Suppressor macrophage treated with lipopolysaccharide for 1 hour (primary cell): ENCODE results near the gene GRAMD2A.

Source experiments
- DNase-seq, 3 donors: peaks; one replicate each; pipeline ENCODE4 v3.0.0-alpha.2; 2020 to 2022

GRAMD2A gene

GRCh38 chr15:72182673-72183072 is 14.9 kb downstream of the GRAMD2A start:
- no peak for DNase-seq

DNA sequence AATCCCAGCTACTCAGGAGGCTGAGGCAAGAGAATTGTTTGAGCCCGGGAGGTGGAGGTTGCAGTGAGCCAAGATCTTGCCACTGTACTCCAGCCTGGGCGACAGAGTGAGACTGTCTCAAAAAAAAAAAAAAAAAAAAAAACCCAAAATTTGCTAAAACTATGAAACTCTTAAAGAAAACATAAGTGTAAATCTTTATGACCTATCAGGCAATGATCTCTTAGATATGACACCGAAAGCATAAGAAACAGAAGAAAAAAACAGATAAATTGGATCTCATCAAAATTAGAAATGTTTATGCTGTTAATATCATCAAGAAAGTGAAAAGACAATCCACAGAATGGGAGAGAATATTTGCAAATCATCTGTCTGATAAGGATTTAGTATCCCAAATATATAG is 15.3 kb downstream of the GRAMD2A start:
- no peak for DNase-seq

DNA sequence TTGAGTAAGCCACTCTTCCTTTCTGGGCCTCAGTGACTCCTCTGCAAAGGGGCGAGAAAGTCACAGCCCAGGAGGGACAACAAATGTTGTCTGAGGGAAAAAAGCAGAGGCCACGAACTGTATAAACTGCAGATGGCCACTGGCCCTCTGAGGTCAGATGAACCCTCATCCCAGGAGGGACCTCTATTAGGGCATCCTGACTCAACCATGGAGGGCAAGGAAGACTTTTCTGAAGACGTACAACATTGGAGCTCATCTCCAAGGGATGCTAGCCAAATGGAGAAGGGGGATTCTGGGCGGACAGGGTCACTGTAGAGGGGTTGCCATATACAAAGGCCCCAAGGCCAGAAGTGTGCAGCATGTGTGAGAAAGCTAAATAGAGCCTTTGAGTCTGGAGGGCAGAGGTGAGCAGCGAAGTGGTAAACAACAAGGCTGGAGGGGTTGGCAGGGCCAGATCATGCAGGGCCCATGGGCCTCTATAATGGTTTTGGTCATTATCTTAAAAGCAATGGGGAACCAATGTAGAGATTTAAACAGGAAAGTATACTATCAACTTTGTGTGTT is 16.7 kb downstream of the GRAMD2A start:
- no peak for DNase-seq

DNA sequence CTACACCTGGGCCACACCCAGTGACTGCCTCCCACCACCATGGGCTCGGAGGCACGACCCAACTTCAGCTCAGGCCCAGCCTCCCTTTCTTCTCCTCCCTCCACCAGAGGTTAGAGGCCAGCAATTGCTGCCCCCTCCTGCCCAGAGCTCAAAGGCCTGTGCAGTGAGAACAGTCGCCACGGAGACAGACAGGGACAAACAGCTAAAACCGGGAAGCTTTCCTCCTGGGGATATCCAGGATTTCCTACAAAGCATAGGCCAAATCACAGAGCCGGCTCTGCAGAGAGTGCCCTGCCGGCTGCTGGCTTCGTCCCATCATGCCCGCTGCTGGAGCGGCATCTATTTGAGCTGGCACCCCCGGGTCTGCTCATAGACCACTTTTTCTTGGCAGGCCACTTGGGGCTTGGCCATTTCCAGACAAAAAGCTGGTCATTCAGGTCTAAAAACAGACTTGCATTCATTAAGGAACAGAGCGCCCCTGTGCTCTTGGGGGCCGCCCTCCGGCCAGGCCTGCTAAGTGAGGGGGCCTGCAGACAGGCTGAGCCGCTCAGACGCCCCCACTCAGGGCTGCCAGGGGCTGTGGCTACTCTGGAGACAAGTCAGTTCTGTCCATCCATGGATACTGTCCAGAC is 17.5 kb downstream of the GRAMD2A start:
- DNase-seq = no peak

GRCh38 chr15:72178976-72179585 is 18.5 kb downstream of the GRAMD2A start:
- DNase-seq = no peak

DNA sequence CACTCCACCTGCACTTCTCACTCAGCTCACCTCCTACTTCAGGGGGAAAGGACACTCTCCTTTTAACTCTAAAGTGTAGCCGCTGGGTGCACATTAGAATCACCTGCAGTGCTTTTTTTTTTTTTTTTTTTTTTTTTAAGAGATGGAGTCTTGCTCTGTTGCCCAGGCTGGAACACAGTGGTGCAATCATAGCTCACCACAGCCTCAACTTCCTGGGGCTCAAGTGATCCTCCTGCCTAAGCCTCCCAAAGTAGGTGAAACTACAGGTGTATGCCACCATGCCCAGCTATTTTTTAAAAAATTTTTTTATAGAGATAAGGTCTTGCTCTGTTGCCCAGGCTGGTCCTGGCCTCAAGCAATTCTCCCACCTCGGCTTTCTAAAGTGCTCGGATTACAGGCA is 20.8 kb downstream of the GRAMD2A start:
- no peak for DNase-seq

DNA sequence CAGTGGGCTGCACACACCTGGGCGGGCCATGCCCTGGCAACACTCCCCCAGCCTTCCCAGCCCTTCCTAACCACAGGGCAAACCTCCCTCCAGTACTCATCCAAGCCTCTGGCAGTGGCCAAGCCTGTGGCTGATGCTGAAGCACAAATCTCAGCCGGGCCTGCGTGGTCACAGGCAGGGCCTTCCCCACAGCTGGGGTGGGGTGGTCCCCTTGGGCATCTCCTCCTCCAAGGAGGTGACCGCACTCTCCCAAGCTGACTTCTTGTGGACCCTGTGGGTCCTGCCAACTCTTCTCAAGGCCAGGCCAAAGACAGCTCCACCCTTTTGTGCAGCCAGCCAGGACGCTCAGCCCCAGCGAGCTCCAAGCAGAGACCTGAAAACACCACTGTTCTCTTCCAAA is 21.4 kb downstream of the GRAMD2A start:
- DNase-seq = no peak

- no peak for DNase-seq
Measured at GRCh38 chr15:72175186-72176044, 22.2 kb downstream of the GRAMD2A start.

- DNase-seq = no peak
Measured at GRCh38 chr15:72174551-72175165, 22.9 kb downstream of the GRAMD2A start.

GRCh38 chr15:72173864-72174550 is 23.6 kb downstream of the GRAMD2A start:
- DNase-seq = no peak

DNA sequence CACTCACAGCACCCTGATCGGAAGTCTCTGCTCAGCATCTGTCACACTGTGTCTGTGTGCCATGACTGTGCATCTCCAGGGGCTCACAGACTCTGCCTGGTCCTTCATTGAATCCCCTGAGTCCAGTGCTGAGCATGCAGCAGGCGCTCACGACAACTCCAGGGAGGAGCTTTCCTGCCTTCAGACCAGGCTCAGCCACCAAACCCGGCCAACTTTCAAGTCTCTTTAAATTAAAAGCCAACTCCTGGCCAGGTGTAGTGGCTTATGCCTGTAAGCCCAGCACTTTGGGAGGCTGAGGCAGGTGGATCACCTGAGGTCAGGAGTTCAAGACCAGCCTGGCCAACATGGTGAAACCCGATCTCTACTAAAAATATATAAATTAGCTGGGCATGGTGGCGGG is 24.2 kb downstream of the GRAMD2A start:
- DNase-seq = no peak

DNA sequence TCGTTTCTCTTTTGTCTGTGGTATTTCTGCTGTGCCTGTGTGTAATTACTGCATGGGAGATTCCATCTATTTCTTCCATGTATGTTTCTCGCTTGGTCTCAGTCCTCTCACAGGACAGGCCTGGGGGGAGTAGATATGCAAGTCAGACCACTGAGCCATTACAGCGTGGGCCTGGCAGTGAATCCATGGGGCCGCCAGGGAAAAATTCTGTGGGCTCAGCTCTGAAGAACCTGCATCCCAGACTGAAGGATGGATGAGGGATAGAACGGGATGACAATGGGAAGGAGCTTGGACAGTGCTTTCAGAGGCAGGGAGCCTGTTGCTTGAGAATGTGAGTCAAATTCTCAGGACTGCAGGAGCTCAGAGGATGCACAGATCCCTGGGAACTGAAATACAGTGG is 24.8 kb downstream of the GRAMD2A start:
- no peak for DNase-seq

DNA sequence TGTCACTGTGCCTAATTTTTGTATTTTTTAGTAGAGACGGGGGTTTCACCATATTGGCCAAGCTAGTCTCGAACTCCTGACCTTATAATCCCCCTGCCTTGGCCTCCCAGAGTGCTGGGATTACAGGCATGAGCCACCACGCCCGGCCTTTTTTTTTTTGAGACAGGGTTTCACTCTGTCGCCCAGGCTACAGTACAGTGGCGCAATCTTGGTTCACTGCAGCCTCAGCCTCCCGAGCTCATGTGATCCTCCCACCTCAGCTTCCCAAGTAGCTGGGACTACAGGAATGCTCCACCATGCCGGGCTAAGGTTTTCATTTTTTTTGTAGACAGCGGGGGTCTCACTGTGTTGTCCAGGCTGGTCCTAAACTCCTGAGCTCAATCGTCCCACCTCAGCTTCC is 25.6 kb downstream of the GRAMD2A start:
- peak in 2 of 3 donors; percentile 6 to 30 for DNase-seq

GRCh38 chr15:72170691-72171090 is 26.9 kb downstream of the GRAMD2A start:
- no peak for DNase-seq

DNA sequence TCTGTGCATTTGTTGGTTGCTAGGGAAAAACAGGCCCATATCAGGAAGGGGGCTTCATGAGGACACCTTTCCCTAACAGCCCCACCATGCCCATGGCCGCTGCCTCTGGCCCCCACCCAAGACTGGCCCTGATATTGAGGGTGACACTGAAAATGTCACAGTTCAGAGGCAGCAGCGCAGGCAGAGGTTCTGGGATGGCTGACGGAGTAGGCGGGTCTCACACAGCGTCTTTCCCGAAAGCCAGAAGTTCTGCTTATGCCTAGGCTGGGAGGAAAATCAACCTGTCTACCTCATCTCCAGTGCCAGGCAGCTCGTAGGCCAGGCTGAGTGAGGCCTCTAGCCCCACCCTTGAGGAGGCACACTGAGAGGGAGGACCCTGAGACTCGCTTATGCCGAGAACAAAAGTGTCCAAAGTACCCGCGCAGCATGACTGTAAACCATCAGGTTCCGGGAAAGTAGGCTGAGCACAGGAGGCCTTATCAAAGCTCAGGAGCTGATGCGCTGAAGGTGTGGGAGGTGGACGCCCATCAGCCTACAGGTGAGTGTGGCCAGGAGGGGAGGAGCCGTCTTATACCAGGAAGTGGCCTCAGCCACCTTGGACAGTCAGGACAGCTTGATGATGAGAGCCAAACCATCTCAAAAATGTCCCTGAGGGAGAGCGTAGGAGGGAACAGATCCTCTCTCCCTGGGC is 27.5 kb downstream of the GRAMD2A start:
- no peak for DNase-seq

DNA sequence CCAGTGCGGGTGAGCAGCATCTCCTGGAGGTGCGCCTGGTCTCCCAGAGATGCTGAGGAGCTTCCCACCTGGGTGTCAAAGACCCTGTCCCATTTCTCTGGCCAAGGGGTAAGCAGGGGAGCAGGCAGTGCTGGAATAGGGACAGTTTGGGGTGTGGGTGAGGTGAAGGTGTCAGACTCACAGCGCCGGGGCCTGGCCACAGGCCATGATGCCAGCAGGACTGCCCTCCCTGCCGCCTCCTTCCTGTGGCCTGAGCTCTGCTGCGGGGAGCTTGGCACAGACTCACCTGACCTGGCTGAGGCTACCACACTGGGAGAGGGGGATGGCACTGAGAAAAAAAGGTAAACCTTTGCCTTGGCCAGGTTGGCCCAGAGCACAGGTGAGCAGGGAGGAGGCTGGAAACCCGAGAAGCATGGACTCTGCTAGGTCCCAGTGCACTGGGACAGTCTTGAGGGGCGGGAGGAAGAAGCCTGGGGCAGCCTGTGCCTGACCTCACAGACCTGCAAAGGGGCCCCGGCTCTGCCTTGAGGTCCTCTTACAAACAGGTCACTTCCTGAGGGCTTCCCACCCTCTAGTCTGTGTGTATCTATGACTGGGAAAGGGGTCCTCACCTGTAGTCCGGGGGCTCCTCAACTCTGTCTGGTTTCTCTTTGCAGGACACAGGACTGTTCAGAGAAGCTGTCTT is 28.2 kb downstream of the GRAMD2A start:
- DNase-seq = no peak

- no peak for DNase-seq
Measured at GRCh38 chr15:72168808-72169190, 28.8 kb downstream of the GRAMD2A start.

- DNase-seq = no peak
Measured at GRCh38 chr15:72168131-72168807, 29.3 kb downstream of the GRAMD2A start.

DNA sequence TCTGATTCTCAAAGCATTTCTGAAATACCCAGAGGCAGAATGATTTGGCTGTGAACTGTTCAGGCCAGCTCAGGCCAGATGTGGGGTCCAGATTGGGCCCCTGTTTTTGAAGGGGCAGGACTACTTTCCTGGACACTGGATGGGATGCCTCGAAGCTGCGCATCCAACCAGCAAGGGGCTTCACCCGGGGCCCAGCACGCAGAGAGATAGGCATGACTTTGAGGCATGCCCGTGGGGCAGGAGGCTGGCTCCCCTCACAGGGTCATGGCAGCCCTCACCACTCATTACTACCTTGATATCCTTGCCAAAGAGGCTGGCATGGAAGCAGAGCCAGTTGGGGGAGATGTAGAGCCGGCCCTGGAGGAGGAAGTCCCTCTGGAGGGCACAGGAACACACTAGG is 30.1 kb downstream of the GRAMD2A start:
- DNase-seq = no peak

DNA sequence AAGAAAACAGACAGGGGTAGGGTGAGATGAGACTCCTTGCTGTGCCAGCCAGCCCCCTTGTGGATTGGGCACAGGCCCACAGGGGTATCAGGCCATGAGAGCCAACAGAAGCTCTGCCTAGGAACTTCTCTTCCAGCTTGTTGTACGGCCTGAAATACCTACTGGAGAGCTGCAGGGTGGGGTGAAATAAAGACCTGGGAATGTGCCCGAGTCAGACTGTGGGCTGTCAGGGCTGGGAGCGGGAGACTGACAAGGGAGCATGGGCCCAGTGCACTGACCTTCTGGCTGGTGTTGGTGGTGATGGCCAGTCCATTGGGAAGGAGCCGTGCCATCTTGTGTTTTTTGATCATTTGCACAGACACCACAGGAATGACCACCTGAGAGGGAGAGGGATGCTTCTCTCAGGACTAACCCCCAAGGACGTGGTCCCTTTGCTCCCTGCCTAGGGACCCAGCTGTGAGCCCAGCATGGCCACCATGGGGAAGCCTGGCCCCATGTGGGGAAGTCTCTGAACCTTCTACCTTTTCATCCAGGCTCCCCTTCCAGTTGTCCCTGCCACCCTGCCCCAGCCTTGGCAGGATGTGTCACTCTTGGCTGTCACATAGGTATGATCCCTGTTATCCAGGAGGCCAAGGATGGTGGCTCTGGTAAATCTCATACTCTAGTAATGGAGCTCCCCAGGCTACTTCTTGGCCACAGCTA is 30.7 kb downstream of the GRAMD2A start:
- no peak for DNase-seq
